ENCODE measurements around the gene PLXNB3.

Gene PLXNB3

GRCh38 chrX:153766871-153767673, 3.0 kb downstream of the PLXNB3 start:
- Mint-ChIP-seq H3K9me3 (no peaks in the 10 kb centered on the region), H3K4me3 (no peak overlapping the region), H3K4me1 (peaks cover 19% of the 10 kb centered on the region), H3K36me3 (ENCODE audit: insufficient read depth) (no peaks in the 10 kb centered on the region), H3K27ac (ENCODE audit: low read depth) (no peak overlapping the region), H3K27me3 (no peaks in the 10 kb centered on the region)
- DNase-seq (ENCODE audit: low spot score in 2 of 2) (no peak), ATAC-seq (replicated peaks; ENCODE audit: extremely low read depth, poor library complexity, severe bottlenecking) (no peak)

GRCh38 chrX:153767674-153768055, 3.6 kb downstream of the PLXNB3 start:
- Mint-ChIP-seq H3K4me1 (peaks cover 19% of the 10 kb centered on the region), H3K36me3 (ENCODE audit: insufficient read depth) (no peaks in the 10 kb centered on the region), H3K27me3 (no peaks in the 10 kb centered on the region), H3K27ac (ENCODE audit: low read depth) (no peak overlapping the region), H3K4me3 (no peak overlapping the region), H3K9me3 (no peaks in the 10 kb centered on the region)
- ATAC-seq (replicated peaks; ENCODE audit: extremely low read depth, poor library complexity, severe bottlenecking) (no peak), DNase-seq (ENCODE audit: low spot score in 2 of 2) (no peak)

GRCh38 chrX:153768311-153769157, 4.5 kb downstream of the PLXNB3 start:
- ATAC-seq (replicated peaks; ENCODE audit: extremely low read depth, poor library complexity, severe bottlenecking): no peak
- Mint-ChIP-seq H3K9me3 (no peaks in the 10 kb centered on the region), H3K27me3 (no peaks in the 10 kb centered on the region), H3K36me3 (ENCODE audit: insufficient read depth) (no peaks in the 10 kb centered on the region), H3K4me3 (no peak overlapping the region), H3K4me1 (peaks cover 19% of the 10 kb centered on the region), H3K27ac (ENCODE audit: low read depth) (no peak overlapping the region)
- DNase-seq (ENCODE audit: low spot score in 2 of 2): no peak

- Mint-ChIP-seq H3K9me3 (no peaks in the 10 kb centered on the region), H3K27me3 (no peaks in the 10 kb centered on the region), H3K4me3 (no peak overlapping the region), H3K27ac (ENCODE audit: low read depth) (no peak overlapping the region), H3K4me1 (peaks cover 13% of the 10 kb centered on the region), H3K36me3 (ENCODE audit: insufficient read depth) (no peaks in the 10 kb centered on the region)
- no peak for ATAC-seq (replicated peaks; ENCODE audit: extremely low read depth, poor library complexity, severe bottlenecking)
- DNase-seq (ENCODE audit: low spot score in 2 of 2): no peak
Measured at GRCh38 chrX:153769158-153769864, 5.3 kb downstream of the PLXNB3 start.

GRCh38 chrX:153769865-153770600, 6.0 kb downstream of the PLXNB3 start:
- ATAC-seq (replicated peaks; ENCODE audit: extremely low read depth, poor library complexity, severe bottlenecking): no peak
- no peaks in the 10 kb centered on the region for H3K9me3 Mint-ChIP-seq
- no peaks in the 10 kb centered on the region for H3K27me3 Mint-ChIP-seq
- no peak overlapping the region for H3K4me3 Mint-ChIP-seq
- no peak for DNase-seq (ENCODE audit: low spot score in 2 of 2)
- H3K36me3 Mint-ChIP-seq (ENCODE audit: insufficient read depth): no peaks in the 10 kb centered on the region
- H3K4me1 Mint-ChIP-seq: peaks cover 13% of the 10 kb centered on the region
- no peak overlapping the region for H3K27ac Mint-ChIP-seq (ENCODE audit: low read depth)

- no peaks in the 10 kb centered on the region for H3K27me3 Mint-ChIP-seq
- H3K9me3 Mint-ChIP-seq: no peaks in the 10 kb centered on the region
- ATAC-seq (replicated peaks; ENCODE audit: extremely low read depth, poor library complexity, severe bottlenecking) (no peak), DNase-seq (ENCODE audit: low spot score in 2 of 2) (no peak)
- H3K4me3 Mint-ChIP-seq: no peak overlapping the region
- peaks cover 13% of the 10 kb centered on the region for H3K4me1 Mint-ChIP-seq
- H3K27ac Mint-ChIP-seq (ENCODE audit: low read depth): no peak overlapping the region
- no peaks in the 10 kb centered on the region for H3K36me3 Mint-ChIP-seq (ENCODE audit: insufficient read depth)
Measured at GRCh38 chrX:153770601-153771414, 6.8 kb downstream of the PLXNB3 start.

GRCh38 chrX:153771415-153772315, 7.6 kb downstream of the PLXNB3 start:
- H3K4me1 Mint-ChIP-seq: peaks cover 8% of the 10 kb centered on the region

GRCh38 chrX:153772316-153773217, 8.5 kb downstream of the PLXNB3 start:
- H3K36me3 Mint-ChIP-seq (ENCODE audit: insufficient read depth): no peaks in the 10 kb centered on the region
- no peak overlapping the region for H3K27ac Mint-ChIP-seq (ENCODE audit: low read depth)
- no peak for DNase-seq (ENCODE audit: low spot score in 2 of 2)
- H3K4me3 Mint-ChIP-seq: no peak overlapping the region
- no peak for ATAC-seq (replicated peaks; ENCODE audit: extremely low read depth, poor library complexity, severe bottlenecking)
- peaks cover 5% of the 10 kb centered on the region for H3K4me1 Mint-ChIP-seq
- no peaks in the 10 kb centered on the region for H3K27me3 Mint-ChIP-seq
- no peaks in the 10 kb centered on the region for H3K9me3 Mint-ChIP-seq

More at GRCh38 chrX:153771415-153772315, 7.6 kb downstream of the PLXNB3 start:
- DNase-seq (ENCODE audit: low spot score in 2 of 2) (no peak), ATAC-seq (replicated peaks; ENCODE audit: extremely low read depth, poor library complexity, severe bottlenecking) (no peak)
- Mint-ChIP-seq H3K36me3 (ENCODE audit: insufficient read depth) (no peaks in the 10 kb centered on the region), H3K4me3 (no peak overlapping the region), H3K27me3 (no peaks in the 10 kb centered on the region), H3K27ac (ENCODE audit: low read depth) (no peak overlapping the region), H3K9me3 (no peaks in the 10 kb centered on the region)

GRCh38 chrX:153773218-153773611, 9.2 kb downstream of the PLXNB3 start:
- Mint-ChIP-seq H3K4me1 (peaks cover 2% of the 10 kb centered on the region), H3K9me3 (no peaks in the 10 kb centered on the region), H3K4me3 (no peak overlapping the region), H3K27ac (ENCODE audit: low read depth) (no peak overlapping the region), H3K36me3 (ENCODE audit: insufficient read depth) (no peaks in the 10 kb centered on the region), H3K27me3 (no peaks in the 10 kb centered on the region)
- DNase-seq (ENCODE audit: low spot score in 2 of 2) (no peak), ATAC-seq (replicated peaks; ENCODE audit: extremely low read depth, poor library complexity, severe bottlenecking) (no peak)

GRCh38 chrX:153773741-153774575, 9.9 kb downstream of the PLXNB3 start:
- DNase-seq (ENCODE audit: low spot score in 2 of 2) (no peak), ATAC-seq (replicated peaks; ENCODE audit: extremely low read depth, poor library complexity, severe bottlenecking) (no peak)
- no peaks in the 10 kb centered on the region for H3K9me3 Mint-ChIP-seq
- H3K36me3 Mint-ChIP-seq (ENCODE audit: insufficient read depth): no peaks in the 10 kb centered on the region
- H3K4me3 Mint-ChIP-seq: no peak overlapping the region
- H3K4me1 Mint-ChIP-seq: no peaks in the 10 kb centered on the region
- H3K27me3 Mint-ChIP-seq: no peaks in the 10 kb centered on the region
- no peak overlapping the region for H3K27ac Mint-ChIP-seq (ENCODE audit: low read depth)

All from central memory CD8-positive, alpha-beta T cell (primary cell).